ENCODE measurements around the gene NPHS2. TPM values are rescaled to one million over a fixed set of nuclear protein-coding genes. Genes with fewer than 3 reads are reported as not detected.
"Not testable (repeated sequence)": the region's sequence is repeated elsewhere in the genome, so short reads cannot be mapped to it uniquely, and the experiment has no call there.

The NPHS2 gene
- polyA plus RNA-seq, 4 donors = 351 to 448 (median 408) TPM

DNA sequence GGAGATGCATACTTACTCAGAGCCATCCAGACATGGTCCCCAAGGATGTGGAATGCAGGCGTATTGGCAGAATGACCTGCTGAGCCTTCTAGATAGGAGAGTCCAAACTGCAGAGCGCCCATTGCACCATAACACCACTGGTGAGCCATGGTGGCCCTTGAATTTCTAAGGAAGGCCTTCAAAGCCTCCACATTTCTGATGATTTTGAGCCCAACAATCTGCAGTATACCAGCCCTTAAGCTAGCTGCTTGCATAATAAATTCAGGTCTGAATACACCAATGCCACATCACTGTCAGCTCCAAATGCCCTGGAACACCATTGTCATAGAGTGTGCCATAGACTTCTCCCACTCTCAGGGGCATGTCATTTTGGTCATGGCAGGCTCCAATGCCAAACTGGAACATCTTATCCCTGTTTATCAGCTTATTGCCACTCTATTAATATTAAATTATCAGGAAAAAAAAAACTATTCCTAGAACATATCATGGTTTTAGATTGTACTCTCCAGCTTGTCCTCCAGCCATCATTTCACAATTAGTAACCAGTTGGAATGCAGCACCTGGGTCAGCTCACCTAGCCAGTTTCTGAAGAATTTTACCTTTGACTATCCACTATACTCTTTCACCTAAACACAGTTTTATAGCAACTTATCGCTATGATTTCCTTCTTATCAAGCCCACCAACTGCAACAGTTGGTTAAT, 26.9 kb downstream of the NPHS2 start:
- DNase-seq (ENCODE audit: low read depth in 4 of 4, low spot score in 2 of 4) = no peak

DNA sequence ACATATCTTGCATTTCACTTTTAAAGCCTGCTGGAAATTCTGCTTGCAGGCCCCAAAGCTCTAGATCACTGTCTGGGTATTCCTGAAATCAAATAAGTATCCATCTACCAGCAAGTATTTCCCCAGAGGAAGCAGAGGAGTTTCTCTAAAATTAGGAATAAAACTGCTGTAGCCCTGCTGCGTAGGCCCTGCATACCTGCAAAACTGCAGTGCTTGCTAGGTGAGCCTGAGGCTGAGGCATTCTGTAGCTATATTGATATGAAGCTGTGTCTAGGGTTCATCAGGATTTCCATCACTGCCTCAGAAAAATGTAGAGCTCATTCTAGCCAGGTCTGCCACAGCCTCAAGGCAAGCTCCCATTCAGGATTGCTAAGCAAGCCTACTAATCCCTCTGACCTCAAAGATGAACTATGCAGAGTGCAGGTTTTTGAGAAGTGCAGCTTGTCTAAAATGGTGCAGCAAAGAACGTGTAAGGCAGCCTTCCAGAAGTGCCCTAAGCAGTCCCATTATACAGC, 28.7 kb downstream of the NPHS2 start:
- no peak for DNase-seq (ENCODE audit: low read depth in 4 of 4, low spot score in 2 of 4)

DNA sequence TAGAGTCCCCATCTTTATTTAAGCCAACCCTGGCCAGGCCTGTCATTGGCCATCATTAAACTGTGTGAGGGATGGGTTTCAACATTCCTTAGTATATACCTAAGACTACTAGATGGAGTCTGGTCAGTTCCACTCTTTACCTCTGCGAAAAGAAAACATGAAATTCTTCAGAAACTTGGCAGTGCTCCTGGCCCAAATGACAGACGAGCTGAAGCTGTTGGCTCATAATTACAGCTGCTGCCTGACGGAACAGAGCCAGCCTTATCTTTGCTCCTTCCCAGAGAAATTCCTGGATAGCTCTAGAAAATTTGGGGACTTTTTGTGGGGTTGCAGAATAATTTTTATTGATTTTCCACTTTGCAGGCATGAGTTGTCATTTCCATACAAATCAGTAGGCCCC, 30.4 kb downstream of the NPHS2 start:
- DNase-seq (ENCODE audit: low read depth in 4 of 4, low spot score in 2 of 4) = no peak

DNA sequence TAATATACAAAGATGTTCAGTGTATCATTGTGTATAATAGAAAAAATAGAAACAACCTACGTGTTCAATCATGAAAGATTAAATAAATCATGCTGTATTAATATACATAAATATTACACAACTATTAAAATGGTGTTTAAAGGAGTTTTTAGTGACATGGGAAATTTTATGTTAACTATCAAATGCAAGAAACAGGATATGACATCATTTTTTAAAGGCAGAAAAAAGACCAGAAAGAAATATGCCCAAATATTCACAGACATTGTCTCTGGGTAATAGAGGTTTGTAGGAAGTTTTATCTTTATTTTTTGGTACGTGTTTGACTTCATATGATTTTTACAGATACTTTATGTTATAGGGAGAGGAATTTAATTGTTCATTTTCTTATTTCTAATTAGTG, 34.0 kb downstream of the NPHS2 start:
- no peak for DNase-seq (ENCODE audit: low read depth in 4 of 4, low spot score in 2 of 4)

DNA sequence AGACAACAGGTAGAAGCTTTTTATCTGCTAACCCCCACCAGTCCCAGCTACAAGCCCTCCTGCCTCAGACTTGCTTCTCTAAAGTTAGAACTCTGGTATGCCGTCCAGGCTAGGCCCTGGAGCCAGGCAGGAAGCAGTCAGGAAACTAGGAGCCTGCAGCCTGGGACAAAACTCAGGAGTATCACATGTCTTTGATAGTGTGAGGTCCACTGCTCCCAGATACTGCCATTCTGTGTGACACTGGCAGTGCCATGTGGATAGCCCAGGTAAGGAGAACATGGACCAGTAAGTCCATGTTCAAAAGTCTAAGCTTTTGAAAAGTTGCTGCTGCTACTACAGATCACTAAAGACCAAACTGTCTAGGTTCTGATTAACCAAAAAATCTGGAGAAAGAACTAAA, 45.4 kb downstream of the NPHS2 start:
- DNase-seq (ENCODE audit: low read depth in 4 of 4, low spot score in 2 of 4) = no peak

DNA sequence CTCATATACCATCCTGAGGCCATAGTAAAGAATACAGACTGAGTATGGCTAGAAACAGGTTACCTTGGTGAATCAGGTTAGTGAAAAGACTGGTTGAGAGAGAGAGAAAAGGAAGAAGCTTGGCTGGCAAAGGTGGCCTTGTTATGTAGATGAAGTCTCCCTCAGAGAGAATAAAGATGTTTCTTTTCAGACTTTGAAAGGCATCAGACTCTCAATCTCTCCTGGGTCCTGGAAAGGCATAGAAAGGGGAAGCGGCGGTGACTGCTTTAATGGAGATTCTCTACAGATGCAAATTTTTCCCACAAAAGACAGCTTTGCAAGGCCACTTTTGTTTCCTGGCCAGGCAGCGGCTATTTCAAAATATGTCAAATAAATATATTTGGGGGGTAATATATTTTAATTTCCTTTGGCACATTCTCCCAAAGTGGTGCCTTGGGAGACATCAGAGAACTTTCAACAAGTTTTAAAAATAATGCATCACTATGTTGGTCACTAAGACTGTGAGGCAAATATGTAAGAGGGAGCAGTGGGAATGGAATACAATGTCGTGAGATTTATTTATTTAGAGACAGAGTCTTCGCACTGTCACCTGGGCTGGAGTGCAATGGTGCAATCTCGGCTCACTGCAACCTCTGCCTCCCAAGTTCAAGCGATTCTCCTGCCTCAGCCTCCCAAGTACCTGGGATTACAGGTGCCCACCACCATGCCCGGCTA, 46.1 kb downstream of the NPHS2 start:
- no peak for DNase-seq (ENCODE audit: low read depth in 4 of 4, low spot score in 2 of 4)

GRCh38 chr1:179518544-179518943, 57.2 kb downstream of the NPHS2 start:
- DNase-seq (ENCODE audit: low read depth in 4 of 4, low spot score in 2 of 4) = not testable (repeated sequence)

DNA sequence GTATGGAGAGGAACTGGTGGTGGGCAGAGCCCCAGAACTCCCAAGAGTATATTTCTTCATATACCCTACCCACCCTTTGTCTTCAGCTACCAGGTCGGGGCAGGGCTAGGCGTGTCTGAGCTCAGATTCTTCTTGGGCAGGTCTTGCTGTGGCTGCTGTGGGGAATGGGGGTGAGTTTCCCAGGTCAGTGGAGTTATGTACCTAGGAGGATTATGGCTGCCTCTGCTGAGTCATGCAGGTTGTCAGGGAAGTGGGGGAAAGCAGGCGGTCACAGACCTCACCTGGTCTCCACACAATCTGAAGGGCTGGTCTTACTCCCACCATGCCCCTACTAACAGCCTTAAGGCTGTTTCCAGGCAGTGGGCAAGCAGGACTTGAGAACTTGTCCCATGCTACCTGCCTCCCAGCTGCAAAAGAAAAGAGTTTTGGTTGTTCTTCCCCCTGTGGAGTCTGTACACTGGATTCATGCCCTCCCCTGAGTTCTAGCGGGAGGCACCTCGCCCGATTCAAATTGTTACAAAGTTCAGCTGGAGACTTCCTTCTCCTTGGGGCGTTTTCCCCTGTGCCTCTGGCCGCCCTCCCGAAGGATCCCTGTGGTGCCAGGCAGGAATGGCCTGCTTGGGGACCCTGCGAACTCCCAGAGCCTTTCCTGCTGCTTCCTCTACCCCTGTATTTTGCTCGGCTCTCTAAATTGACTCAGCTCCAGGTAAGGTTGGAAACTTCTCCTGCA, 58.6 kb downstream of the NPHS2 start:
- DNase-seq (ENCODE audit: low read depth in 4 of 4, low spot score in 2 of 4) = no peak

- no peak for DNase-seq (ENCODE audit: low read depth in 4 of 4, low spot score in 2 of 4)
Measured at GRCh38 chr1:179510038-179510437, 65.7 kb downstream of the NPHS2 start.

DNA sequence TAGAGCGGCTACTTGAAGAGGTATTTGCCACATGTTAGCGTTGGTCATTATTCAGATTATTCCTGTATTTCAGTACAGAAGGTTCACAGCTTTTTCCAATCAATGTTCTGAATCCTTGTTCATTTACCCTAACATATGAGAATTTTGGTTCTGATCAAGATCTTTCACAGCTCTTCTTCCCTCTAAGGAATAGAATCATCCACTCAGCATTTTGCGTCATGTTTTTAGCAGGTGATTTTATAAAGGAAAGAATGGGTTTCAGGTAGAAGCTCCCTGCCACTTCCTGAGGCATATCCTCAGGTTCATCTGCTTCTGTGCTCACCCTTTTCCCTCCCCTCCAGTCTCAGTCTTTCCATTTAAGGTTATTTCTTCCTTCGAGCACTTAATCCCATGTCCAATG, 66.4 kb downstream of the NPHS2 start:
- no peak for DNase-seq (ENCODE audit: low read depth in 4 of 4, low spot score in 2 of 4)

GRCh38 chr1:179506199-179506598, 69.5 kb downstream of the NPHS2 start:
- no peak for DNase-seq (ENCODE audit: low read depth in 4 of 4, low spot score in 2 of 4)

Other genes with a start within 250 kb of the NPHS2 start
- 10 to 100 TPM in 2 of 4 donors, 1 to 10 TPM in 2; 8.4 to 44.3 (median 18.2) TPM for gene AXDND1, start 210.0 kb downstream of the NPHS2 start, polyA plus RNA-seq (ENCODE audit: insufficient read length in 4 of 4)
- gene TDRD5, start 15.9 kb upstream of the NPHS2 start, polyA plus RNA-seq (ENCODE audit: insufficient read length in 4 of 4) = 1 to 10 TPM; 2.6 to 5.5 (median 4.3) TPM
- gene FAM163A, start 167.3 kb upstream of the NPHS2 start, polyA plus RNA-seq (ENCODE audit: insufficient read length in 4 of 4) = 1 to 10 TPM in 1 of 4 donors, under 1 TPM in 3; 0.52 to 1.0 (median 0.63) TPM